Kidney (tissue), 14 donors: ENCODE measurements around the gene TBC1D24. TPM values are rescaled to one million over a fixed set of nuclear protein-coding genes. Genes with fewer than 3 reads are reported as not detected.

Source experiments
- DNase-seq, 5 donors: peaks; one replicate each; pipeline ENCODE4 v3.0.0-alpha.2; 2013 to 2020
- FAIRE-seq: peaks from 2 replicates; lab custom pipeline; 2012; peaks lifted over from hg19 to GRCh38; lab: Jason Lieb, UNC
- H3K27ac ChIP-seq, 2 donors: one replicate each; pipeline ENCODE4 v1.7.0; 2013; ENCODE audit warnings: low read depth in 2 of 2, low read length in 2 of 2, inconsistent platforms in 1 of 2
- H3K27me3 ChIP-seq: one replicate; pipeline ENCODE4 v1.7.1; 2013; ENCODE audit warnings: low read length, inconsistent platforms; ENCODE audit not compliant: control insufficient read depth, insufficient read depth
- H3K36me3 ChIP-seq, 3 donors: one replicate each; pipeline versions ENCODE4 v1.7.0 to v1.7.1; 2013; ENCODE audit warnings: low read length in 3 of 3, control low read depth in 1 of 3, inconsistent platforms in 1 of 3; ENCODE audit not compliant: insufficient read depth in 3 of 3, control insufficient read depth in 2 of 3
- H3K4me1 ChIP-seq, 3 donors: one replicate each; pipeline versions ENCODE4 v1.7.0 to v1.7.1; 2013; ENCODE audit warnings: low read length in 3 of 3, inconsistent platforms in 1 of 3, low read depth in 1 of 3; ENCODE audit not compliant: control insufficient read depth in 2 of 3, insufficient read depth in 2 of 3
- H3K4me3 ChIP-seq, 3 donors: one replicate each; pipeline versions ENCODE4 v1.7.0 to v1.8.1; 2013; ENCODE audit warnings: low read length in 3 of 3, control low read depth in 1 of 3, inconsistent platforms in 1 of 3
- H3K9ac ChIP-seq, 3 donors: one replicate each; pipeline versions ENCODE4 v1.7.0 to v1.7.1; 2013; ENCODE audit warnings: low read length in 3 of 3, control low read depth in 1 of 3, inconsistent platforms in 1 of 3
- H3K9me3 ChIP-seq, 3 donors: one replicate each; pipeline versions ENCODE4 v1.7.0 to v1.7.1; 2013; ENCODE audit warnings: low read length in 3 of 3, control low read depth in 1 of 3, inconsistent platforms in 1 of 3; ENCODE audit not compliant: control insufficient read depth in 2 of 3, insufficient read depth in 1 of 3
- CTCF ChIP-seq: IDR thresholded peaks from 3 replicates; pipeline ENCODE4 v1.5.1; 2012; ENCODE audit warnings: mild to moderate bottlenecking, moderate library complexity, borderline replicate concordance; ENCODE audit not compliant: insufficient read depth; ENCODE audit errors: extremely low read depth
- intact Hi-C: fragments of 100-400 bp; cut with DNase I; formaldehyde crosslinking; loops from one replicate; pipeline ENCODE4 v1.11.1; 2022
- polyA plus RNA-seq: library from polyadenylated mRNA; stranded (reverse); fragments of 350-450 nt; fragmentation: Illumina TruSeq; extraction: RNeasy Lipid Tissue Mini Kit (QIAGEN cat#74804); gene quantifications from one replicate; pipeline ENCODE4 v1.2.3, GENCODE V29; 2014; ENCODE audit warnings: low read depth, low replicate concordance; ENCODE audit not compliant: insufficient read depth
- total RNA-seq: library from RNA; stranded (reverse); fragmentation: NEBNext Ultra II Directional; extraction: Animal tissue kit (Norgen Biotek cat#: 25700); gene quantifications from one replicate; pipeline ENCODE4 v1.2.1, GENCODE V29; 2021
- donor health status: control.
- donor health status: control.
- donor health status: control.
- donor health status: control.
- donor health status: control.
- donor health status: DM: yes; HTN: yes; CAD: no.
- donor health status: Normal renal cell carcinoma (clear cell type).

Gene TBC1D24
- total and polyA plus RNA-seq, 2 donors from 2014 or later = 23.9 to 25.7 TPM

GRCh38 chr16:2451851-2452320 is 23.0 kb upstream of the TBC1D24 start:
- no peak overlapping the region for H3K27ac ChIP-seq
- no peaks in the 10 kb centered on the region for H3K27me3 ChIP-seq
- no peak overlapping the region for H3K9ac ChIP-seq
- TF ChIP-seq CTCF = no peak
- FAIRE-seq (no peak), DNase-seq (no peak)
- H3K36me3 ChIP-seq = peaks cover 0 to 3% (median 0%) of the 10 kb centered on the region in 3 donors
- no peaks in the 10 kb centered on the region for H3K9me3 ChIP-seq
- no peak overlapping the region for H3K4me3 ChIP-seq
- intact Hi-C loops = no loop called here
- no peaks in the 10 kb centered on the region for H3K4me1 ChIP-seq

- Histone ChIP-seq H3K9ac (no peak overlapping the region), H3K9me3 (no peaks in the 10 kb centered on the region), H3K36me3 (peaks cover 0 to 3% (median 0%) of the 10 kb centered on the region in 3 donors), H3K4me1 (no peaks in the 10 kb centered on the region), H3K27me3 (no peaks in the 10 kb centered on the region), H3K27ac (no peak overlapping the region), H3K4me3 (no peak overlapping the region)
- no peak for TF ChIP-seq CTCF
- FAIRE-seq (no peak), DNase-seq (no peak)
- intact Hi-C loops = no loop called here
These were observed 22.3 kb upstream of the TBC1D24 start for GRCh38 chr16:2452650-2453049.

GRCh38 chr16:2455081-2455845 is 19.7 kb upstream of the TBC1D24 start:
- Histone ChIP-seq H3K4me1 (peaks cover 0 to 6% (median 0%) of the 10 kb centered on the region in 3 donors), H3K9me3 (no peaks in the 10 kb centered on the region), H3K4me3 (no peak overlapping the region), H3K27ac (no peak overlapping the region), H3K9ac (no peak overlapping the region), H3K36me3 (no peaks in the 10 kb centered on the region), H3K27me3 (no peaks in the 10 kb centered on the region)
- no peak for TF ChIP-seq CTCF
- FAIRE-seq (no peak), DNase-seq (no peak)
- intact Hi-C loops = no loop called here
